GM19023 (cell line): Measurements from ENCODE around the gene MCTP1.
"Not testable (repeated sequence)": the region's sequence is repeated elsewhere in the genome, so short reads cannot be mapped to it uniquely, and the experiment has no call there.

Experiments used
- ATAC-seq: cut with Tn5 transposase; IDR thresholded peaks from one replicate; pipeline ENCODE4 v1.9.1; 2021; ENCODE audit warnings: mild to moderate bottlenecking, moderate library complexity; ENCODE audit not compliant: unreplicated experiment

Gene MCTP1

DNA sequence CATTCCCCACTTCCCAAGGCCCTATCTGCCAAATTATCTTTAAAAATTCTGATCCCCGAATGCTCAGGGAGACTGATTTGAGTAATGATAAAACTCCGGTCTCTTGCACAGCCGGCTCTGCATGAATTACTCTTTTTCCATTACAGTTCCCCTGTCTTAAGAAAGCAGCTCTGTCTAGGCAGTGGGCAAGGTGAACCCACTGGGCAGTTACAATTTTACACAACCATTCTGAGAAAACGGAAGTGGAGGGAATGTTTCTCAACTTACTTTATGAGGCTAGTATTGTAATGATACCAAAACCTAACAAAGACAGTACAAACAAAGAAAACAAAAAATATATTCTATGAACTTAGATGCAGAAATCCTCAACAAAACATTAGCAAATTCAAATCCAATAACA is 100.0 kb downstream of the MCTP1 start:
- ATAC-seq = no peak

DNA sequence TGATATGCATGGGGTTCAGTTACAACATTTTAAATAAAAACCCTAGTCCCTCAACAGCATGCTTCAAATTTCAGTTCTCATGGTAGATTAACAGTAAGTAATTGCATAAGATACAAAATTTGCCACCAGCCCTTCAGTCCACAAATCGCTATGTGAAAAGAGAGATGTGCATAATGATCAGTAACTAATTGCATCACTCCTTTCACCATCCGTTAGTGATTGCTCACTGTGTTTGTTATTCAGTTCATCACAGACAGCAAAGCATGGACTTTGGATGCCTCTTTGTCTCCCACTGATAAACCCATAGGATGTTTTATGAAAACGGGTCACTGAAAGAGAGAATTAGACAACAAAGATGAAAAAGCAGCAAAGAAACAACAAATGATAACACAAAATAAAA is 103.2 kb downstream of the MCTP1 start:
- no peak for ATAC-seq

DNA sequence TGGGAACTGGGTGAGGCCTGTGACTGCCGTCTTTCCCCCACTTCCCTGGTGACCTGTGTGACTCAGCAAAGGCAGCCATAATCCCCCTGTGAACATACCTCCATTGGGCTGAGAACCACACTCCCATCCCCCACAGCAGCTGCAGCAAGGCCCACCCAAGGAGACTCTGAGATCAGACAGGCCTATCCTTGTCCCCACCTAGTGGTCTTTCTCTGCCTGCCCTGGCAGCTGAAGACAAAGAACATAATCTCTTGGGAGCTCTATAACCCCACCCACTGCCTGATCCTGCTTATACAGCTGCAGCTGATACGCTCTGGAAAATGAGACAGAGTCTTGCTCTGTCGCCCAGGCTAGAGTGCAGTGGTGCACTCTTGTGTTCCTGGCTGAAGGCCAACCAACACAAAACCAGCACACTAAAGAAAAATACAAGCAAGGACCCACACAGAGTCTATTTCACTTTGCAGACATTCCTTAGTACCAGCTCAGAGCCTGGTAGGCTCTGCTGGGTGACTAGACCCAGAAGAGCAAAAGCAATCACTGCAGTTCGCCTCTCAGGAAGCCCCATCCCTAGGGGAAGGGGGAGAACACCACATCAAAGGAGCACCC is 106.7 kb downstream of the MCTP1 start:
- no peak for ATAC-seq

DNA sequence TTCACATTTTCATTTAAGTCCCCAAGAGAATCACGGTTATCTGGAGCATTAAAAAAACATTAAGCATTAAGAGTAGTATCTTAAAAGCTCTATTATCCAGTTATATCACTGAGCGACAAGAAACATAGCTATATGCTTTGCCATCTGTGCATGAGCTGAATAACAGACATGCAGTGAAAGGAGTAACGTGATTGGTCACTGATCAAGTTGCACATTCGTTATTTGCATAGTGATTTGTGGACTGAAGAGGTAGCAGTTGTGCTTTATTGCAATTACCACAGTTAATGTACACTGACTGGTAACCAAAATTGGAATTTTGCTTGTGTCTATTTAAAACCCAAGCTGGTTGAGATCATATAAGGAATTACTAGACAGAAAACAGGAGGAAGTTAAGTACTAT is 107.4 kb downstream of the MCTP1 start:
- ATAC-seq = no peak

DNA sequence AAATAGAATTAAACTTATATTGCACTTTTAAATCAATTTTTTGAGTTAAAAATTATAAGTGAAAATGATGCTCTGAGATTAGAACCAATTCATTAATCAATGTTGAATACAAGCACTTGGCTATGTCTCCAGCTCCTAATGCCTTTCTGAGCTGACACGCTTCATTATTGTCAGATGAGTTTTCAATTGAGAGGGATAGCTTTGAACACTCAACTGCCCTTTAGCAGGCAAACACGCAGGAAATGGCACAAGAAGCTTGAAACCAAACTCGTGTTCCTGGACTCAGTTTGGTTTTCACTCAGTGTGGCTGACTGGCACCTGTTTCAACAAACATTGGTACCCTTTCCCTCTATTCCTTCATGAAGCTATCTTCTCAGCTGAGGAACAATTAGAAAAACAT is 109.8 kb downstream of the MCTP1 start:
- ATAC-seq = no peak

DNA sequence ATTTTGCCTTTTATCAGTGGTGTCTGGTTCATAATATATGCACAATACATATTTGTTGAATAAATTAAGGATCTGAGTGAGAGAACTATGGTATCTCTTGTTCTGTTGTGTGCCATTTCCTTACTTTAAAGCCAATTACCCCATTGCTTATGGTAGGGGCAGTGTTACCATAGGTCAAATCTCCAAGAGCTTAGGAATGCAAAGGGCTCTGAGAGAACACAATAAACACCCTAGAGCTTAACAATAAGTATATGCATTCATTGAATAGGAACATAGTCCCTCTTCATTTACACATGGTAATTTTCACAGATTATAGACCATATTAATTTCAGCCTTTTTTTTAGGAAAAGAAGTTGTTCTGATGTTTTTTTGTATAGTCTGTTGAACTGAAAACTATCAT is 112.2 kb downstream of the MCTP1 start:
- no peak for ATAC-seq

DNA sequence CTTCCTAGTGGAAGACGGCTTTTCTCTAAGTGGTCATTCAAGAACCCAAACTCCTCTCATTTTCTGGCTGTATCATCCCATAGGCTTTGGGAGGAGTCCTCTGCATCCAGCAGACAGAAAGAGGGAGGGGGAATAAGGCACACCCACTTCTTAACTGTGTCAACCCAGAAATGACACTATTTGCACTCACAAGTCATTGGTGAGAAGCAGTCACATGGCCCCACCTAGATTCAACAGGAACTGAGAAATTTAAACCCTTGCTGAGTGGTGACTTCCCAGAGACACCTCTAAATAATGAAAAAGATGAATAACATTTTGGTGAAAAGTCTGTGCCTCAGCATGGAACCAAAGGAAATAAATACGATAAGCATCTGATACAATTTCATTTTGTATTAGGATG is 120.0 kb downstream of the MCTP1 start:
- no peak for ATAC-seq

DNA sequence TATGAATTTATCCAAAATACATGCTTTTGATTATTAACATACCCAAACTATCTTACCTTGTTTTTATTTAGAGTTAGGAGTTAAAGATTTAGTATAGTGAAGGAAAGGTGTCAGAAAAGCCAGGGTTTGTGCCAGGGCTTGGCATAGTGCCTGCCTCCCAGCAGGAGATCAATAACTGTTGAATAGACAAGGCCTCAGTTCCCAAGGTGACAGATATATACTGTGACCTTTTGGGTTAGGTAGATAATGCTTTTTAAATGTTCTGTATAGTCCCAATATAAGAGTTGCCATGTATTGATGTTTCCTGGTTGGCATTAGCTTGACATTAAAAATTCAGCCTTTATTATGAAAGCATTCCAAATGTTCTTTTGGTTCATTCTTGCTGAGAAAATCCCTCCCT is 121.8 kb downstream of the MCTP1 start:
- no peak for ATAC-seq

DNA sequence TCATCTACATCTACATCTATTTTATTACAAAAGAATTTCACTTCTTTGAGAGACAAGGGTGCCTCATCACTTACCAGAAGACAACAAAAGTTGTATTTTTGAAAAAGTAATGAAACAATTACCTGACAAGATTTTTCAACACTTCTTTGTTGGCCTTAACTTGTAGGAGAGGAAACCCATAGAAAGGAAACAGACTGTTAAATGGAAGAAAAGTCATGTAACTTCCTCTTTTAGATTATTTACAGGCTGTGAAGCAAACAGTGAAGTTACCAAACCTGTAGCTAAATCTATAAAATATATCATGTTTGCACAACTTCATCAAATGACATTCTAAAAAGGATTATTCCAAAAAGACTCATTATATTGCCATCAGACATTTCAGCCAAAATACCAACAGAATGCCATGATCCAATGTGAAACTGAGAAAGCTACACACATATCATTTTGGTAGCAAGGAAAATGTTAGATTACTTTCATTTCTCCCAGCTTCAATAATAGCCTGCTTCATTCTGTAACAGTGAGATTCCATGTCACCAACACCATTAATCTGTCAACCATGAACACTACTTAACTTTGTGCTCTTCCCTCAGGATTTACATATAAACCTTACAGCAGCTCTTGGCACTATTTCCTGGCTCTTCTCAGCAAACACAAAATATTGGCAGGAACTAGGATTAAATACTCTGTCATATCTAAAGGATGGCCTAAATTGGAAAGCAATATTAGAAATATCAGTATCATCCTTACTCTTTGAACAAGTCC is 122.5 kb downstream of the MCTP1 start:
- ATAC-seq = no peak

DNA sequence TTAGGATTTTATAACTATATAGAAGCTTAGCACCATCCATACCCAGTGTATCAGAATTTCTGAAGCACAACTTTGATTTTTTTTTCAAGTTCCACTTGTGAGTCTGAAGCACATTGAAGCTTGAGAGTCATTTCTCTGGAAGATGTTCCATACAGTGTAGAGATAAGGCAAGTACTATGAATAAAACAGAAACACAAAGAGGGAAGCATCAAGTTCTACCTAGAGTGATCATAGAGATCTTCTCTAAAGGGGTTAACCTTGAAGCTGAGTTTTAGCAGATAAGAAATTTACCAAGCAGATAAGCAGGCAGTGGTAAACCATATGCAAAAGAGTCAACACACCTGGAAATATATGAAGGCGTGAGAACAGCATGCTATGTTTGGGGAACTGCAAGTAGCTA is 125.3 kb downstream of the MCTP1 start:
- ATAC-seq = no peak

DNA sequence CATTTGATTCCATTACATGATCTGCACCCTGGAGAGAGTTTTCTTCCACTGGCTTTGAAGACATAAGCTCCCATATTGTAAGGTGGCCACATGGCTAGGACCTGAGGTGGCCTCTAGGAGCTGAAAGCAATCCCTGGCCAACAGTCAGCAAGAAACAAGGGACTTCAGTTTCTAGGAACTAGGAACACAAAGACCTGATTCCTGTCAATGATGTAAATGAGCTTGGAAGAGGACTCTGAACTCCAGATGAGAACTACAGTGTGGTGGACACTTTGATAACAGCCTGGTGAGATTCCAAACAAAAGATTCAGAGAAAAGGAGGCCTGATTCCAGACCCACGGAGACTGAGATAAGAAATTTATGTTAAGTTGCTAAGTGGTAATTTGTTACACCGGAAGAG is 129.0 kb downstream of the MCTP1 start:
- no peak for ATAC-seq

DNA sequence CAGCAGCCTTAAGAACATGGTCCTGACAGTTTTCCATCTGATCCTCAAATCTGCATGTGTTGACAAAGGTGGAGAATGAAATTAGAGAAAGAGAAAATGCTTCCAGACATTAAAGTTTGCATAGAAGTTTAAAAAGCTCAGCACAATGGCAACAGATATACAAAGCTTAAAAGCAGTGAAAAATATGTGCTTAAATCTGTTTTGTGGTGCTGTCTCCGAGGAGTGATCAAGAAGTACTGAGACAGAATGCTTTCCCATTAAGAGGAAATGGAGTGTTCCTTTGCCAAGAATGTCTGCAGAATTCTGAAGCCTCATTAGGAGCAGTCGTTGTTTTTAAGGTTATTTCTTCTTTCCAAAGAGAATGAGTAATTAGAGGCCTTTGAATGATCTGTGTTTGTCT is 131.4 kb downstream of the MCTP1 start:
- no peak for ATAC-seq

DNA sequence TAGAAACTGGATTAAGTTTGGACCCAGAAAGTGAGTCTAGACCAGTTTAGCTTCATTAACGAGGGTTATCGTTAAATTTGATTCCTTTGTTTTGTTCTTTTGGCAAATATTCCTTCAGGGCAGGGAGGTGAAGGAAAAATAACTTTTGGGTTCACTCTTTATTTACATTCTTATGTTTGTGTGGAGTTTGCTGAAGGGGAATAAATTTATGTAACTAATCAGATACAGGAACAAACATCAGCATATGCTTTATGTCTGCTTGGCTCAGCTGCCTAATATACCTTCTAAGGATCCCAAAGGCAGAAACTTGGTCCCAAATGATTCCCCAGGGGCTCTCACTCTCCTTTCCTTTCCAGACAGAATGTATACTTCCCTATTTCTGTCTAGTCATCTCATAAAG is 132.4 kb downstream of the MCTP1 start:
- no peak for ATAC-seq

DNA sequence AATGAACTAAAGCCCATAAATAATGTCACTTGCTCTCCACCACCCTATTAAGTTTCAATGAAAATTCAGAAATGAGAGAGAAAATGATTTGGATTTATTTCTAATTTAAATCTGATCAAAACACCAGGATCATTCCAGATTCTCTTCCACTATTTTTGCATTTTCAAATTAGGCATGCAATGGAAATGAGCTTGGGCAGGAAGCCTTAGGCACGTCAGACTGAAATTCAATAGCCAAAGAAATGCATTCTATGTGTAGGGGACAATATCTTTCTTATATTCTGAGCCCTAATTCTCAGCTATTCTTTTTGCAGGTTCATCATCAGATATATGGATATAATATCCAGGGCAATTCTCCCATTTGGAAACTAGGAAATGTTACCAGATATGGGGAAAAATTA is 132.8 kb downstream of the MCTP1 start:
- ATAC-seq = no peak

DNA sequence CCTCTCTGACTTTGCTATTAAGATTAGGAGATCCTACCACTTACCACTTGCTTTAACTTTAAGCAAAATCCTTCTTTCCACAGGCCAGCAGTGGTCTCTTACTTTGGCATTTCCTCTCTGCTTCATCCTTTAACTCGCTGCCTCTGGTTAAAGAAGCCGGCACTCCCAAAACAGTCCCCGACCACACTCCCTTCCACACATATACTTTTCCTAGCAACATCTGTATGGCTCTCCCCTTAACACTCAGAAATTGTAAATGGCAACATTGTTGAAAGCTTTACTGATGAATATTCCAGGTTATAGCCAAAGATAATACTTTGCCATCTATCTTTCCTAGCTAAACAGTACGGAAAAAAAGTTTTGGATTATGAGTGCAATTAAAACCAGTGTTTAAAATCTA is 133.2 kb downstream of the MCTP1 start:
- no peak for ATAC-seq

DNA sequence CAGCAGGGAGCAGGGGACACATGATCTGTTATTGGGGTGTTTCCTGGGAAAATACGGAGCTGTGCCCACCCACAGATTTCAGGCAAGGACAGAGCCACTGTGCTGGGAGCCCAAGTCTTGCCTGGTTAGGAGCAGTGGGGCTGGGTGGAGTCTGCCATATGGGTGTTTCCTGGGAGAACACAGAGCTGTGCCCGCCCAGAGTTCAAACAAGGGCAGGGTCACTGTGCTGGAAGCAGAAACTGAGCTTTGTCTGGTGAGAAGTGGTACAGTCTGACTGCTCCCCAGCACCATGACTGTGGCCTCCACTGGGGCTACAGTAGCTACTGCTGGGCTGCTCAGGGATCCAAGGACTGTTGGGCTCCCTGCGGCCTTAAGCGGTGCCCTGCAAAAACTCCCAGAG is 135.5 kb downstream of the MCTP1 start:
- no peak for ATAC-seq

DNA sequence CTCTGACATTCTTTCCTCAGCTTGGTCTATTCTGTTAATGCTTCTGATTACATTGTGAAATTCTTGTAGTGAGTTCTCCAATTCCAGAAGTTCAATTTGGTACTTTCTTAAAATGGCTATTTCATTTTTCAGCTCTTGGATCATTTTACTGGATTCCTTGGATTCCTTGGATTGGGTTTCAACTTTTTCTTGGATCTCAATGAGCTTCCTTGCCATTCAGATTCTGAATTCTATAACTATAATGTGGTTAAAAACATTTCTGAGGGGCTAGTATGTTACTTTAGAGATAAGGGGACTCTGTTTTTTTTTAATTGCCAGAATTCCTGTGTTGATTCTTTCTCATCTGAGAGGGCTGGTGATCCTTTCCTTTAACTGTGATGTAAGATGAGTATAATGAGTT is 136.4 kb downstream of the MCTP1 start:
- ATAC-seq = no peak

DNA sequence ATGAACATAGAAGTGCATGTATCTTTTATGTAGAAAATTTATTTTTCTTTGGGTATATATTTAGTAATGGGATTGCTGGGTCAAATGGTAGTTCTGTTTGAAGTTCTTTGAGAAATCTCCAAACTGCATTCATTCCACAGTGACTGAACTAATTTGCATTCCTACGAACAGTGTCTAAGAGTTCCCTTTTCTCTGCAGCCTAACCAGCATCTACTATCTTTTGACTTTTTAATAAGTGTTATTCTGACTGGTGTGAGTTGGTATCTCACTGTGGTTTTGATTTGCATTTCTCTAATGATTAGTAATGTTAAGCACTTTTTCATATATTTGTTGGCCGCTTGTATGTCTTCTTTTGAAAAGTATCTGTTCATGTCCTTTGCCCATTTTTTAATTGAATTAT is 141.0 kb downstream of the MCTP1 start:
- ATAC-seq = not testable (repeated sequence)

DNA sequence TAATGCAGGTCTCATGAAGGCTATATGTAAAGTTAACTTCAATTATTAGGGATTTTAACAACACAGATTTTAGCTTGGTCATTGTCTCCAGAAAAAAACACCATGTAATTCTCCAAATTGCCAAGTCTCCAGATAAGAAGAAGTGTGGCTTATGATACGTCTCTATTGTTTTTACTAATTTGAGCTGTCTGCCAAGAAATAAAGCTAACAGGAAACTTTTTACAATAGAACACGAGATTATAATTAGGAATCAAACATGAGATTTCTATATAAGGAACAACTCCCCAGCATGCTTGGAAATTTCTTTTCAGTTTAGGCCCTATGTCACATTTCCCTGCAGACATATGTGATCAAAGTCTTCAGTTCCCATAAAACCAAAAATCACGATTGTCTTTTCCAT is 142.7 kb downstream of the MCTP1 start:
- no peak for ATAC-seq

DNA sequence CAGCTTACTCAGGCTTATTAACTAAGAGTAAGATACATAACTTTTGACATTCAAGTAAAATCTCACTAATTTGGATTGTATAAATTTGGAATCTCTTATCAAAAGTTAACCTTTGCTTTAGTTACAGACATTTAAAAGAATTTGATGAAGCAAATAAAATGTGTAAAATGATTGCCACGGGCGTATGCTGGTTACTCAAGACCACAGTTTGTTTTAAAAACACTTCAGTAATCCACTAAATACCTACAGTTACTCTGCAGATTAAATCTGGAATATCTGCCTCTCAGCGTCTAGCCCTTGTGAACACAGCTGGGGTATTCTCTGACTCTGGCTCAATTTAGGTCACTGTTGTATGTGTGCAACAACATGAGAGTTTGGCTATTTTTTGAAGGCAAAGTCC is 143.8 kb downstream of the MCTP1 start:
- ATAC-seq = no peak

DNA sequence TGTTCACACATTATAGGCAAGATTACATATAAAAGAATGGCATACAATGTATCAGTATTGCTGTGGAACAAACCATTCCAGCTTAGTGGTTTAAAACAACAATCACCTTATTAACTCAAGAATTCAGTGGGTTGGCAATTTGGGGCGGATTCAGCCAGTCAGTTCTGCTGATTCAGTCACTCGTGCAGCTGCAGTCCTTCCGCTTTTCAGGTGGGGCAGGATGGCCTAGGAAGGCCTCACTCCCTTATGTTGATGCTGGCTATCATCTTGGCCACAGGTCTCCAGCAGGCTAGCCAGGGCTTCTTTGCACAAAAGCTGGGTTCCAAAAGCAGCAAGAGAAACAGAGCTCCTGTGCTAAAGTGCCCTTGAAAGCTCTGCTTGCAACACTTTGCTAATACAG is 150.6 kb downstream of the MCTP1 start:
- no peak for ATAC-seq

DNA sequence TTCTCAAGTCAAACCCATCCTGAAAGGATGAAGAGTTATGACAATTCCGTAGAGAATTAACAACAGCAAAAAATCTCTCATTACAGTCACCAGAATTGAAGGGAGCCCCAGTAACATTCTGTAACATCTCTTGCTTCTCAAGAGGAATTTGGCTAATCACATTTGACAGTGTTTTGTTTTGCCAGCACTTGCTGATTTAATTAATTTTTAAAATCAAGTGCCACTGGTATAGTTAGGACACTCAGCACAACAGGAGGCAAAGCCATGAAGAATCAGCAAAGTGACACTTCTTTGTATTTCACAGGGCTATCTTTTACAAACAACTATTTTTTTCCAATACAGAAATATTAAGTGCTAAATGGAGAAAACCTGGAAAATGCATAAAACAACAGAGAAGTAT is 152.8 kb downstream of the MCTP1 start:
- no peak for ATAC-seq

DNA sequence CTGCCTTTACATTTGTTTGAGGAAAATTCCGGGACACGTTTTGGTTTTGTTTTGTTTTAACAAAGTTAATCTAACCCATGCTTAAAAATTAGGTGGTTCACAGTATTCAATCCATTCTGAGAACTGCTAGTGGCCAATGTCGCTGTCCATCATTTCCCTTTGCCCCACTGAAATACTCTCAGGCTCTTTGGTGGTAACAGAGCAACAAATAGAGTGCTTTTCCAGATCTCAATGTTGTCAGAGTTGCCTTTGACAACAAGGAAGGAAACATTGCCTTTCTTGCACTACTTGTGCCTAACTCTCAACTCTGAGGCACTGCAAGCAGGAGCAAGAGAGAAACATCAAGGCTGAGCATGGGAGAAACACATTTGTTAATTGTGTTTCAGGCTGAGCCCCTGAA is 154.0 kb downstream of the MCTP1 start:
- no peak for ATAC-seq
